IMR-90 (cell line): ENCODE measurements around the gene TCERG1L. TPM values are rescaled to one million over a fixed set of nuclear protein-coding genes. Genes with fewer than 3 reads are reported as not detected.

Source experiments
- ATAC-seq: fragments of 200-7000 bp; cut with Tn5 transposase; 2 replicates; pipeline ENCODE4 v1.9.1; 2020; ENCODE audit warnings: low read depth, mild to moderate bottlenecking, moderate library complexity
- BruUV-seq: library from RNA; stranded (reverse); fragments of 400-500 nt; replicated peaks from 2 replicates; lab custom pipeline; 2021; lab: Mats Ljungman, UMichigan
- CTCF ChIA-PET: fragments of 300-600 bp; formaldehyde crosslinking; extraction: SDS; loops from one replicate; lab custom pipeline; 2021; ENCODE audit warnings: antibody characterized with exemption; lab: Yijun Ruan, JAX
- POLR2A ChIA-PET: fragments of 300-600 bp; sonication (Branson Sonifier 250); formaldehyde crosslinking; loops from one replicate; lab custom pipeline; 2022; ENCODE audit warnings: antibody characterized with exemption; ENCODE audit not compliant: unreplicated experiment; lab: Charles Lee
- DNase-seq: peaks from one replicate; pipeline ENCODE4 v3.0.0; 2013
- H2AFZ ChIP-seq: replicated peaks from 2 replicates; pipeline ENCODE3; 2013; ENCODE audit warnings: low read length, mild to moderate bottlenecking; ENCODE audit not compliant: poor library complexity
- H2AK5ac ChIP-seq: 2 replicates; pipeline ENCODE4 v1.6.1; 2013; ENCODE audit warnings: low read depth, low read length, inconsistent platforms
- H2AK9ac ChIP-seq: replicated peaks from 2 replicates; pipeline ENCODE3; 2013; ENCODE audit warnings: mild to moderate bottlenecking, low read depth, low read length, moderate library complexity; ENCODE audit not compliant: poor library complexity
- H2BK120ac ChIP-seq: 2 replicates; pipeline ENCODE4 v1.6.1; 2013; ENCODE audit warnings: low read depth, low read length, inconsistent platforms
- H2BK15ac ChIP-seq: 3 replicates; pipeline ENCODE4 v1.6.1; 2013; ENCODE audit warnings: low read depth, low read length, inconsistent platforms
- H2BK20ac ChIP-seq: 2 replicates; pipeline ENCODE4 v1.6.1; 2013; ENCODE audit warnings: low read depth, mild to moderate bottlenecking, inconsistent platforms, low read length, moderate library complexity
- H2BK5ac ChIP-seq: 2 replicates; pipeline ENCODE4 v1.6.1; 2013; ENCODE audit warnings: mild to moderate bottlenecking, low read depth, low read length, inconsistent platforms; ENCODE audit not compliant: poor library complexity, severe bottlenecking
- H3K14ac ChIP-seq: replicated peaks from 2 replicates; pipeline ENCODE4 v1.6.1; 2013; ENCODE audit warnings: low read depth, low read length, inconsistent platforms
- H3K18ac ChIP-seq: 2 replicates; pipeline ENCODE4 v1.6.1; 2013; ENCODE audit warnings: low read depth, low read length, control low read depth
- H3K23ac ChIP-seq: 2 replicates; pipeline ENCODE4 v1.6.1; 2013; ENCODE audit warnings: low read depth, low read length, inconsistent platforms
- H3K27ac ChIP-seq: 2 replicates; pipeline ENCODE4 v1.5.1; 2013; ENCODE audit warnings: mild to moderate bottlenecking, control low read depth, low read length; ENCODE audit not compliant: insufficient read depth
- H3K27me3 ChIP-seq: 2 replicates; pipeline ENCODE4 v1.6.1; 2013; ENCODE audit warnings: low read length; ENCODE audit not compliant: control insufficient read depth, insufficient read depth
- H3K36me3 ChIP-seq: 2 replicates; pipeline ENCODE4 v1.6.1; 2013; ENCODE audit warnings: low read length, mixed read lengths; ENCODE audit not compliant: control insufficient read depth, insufficient read depth
- H3K4ac ChIP-seq: 2 replicates; pipeline ENCODE4 v1.6.1; 2013; ENCODE audit warnings: low read depth, low read length, inconsistent platforms
- H3K4me1 ChIP-seq: 2 replicates; pipeline ENCODE4 v1.6.1; 2013; ENCODE audit warnings: low read length, mixed read lengths; ENCODE audit not compliant: control insufficient read depth, insufficient read depth
- H3K4me2 ChIP-seq: 2 replicates; pipeline ENCODE4 v1.6.1; 2013; ENCODE audit warnings: low read depth, mild to moderate bottlenecking, control low read depth, low read length, moderate library complexity
- H3K4me3 ChIP-seq: 2 replicates; pipeline ENCODE4 v1.5.1; 2013; ENCODE audit warnings: low read depth, mild to moderate bottlenecking, control low read depth, low read length, moderate library complexity; ENCODE audit not compliant: insufficient read depth
- H3K56ac ChIP-seq: 2 replicates; pipeline ENCODE4 v1.6.1; 2013; ENCODE audit warnings: low read length, inconsistent platforms; ENCODE audit not compliant: insufficient read depth; ENCODE audit errors: extremely low read depth
- H3K79me1 ChIP-seq, 2 experiments: 2 replicates each; pipeline ENCODE4 v1.6.1; 2013; ENCODE audit warnings: low read length in 2 of 2, inconsistent platforms in 1 of 2, low read depth in 1 of 2
- H3K9ac ChIP-seq: 2 replicates; pipeline ENCODE4 v1.6.1; 2013; ENCODE audit warnings: low read depth, low read length, control low read depth
- H3K9me1 ChIP-seq: 2 replicates; pipeline ENCODE4 v1.6.1; 2013; ENCODE audit warnings: low read length, inconsistent platforms; ENCODE audit not compliant: insufficient read depth
- H3K9me3 ChIP-seq: 2 replicates; pipeline ENCODE4 v1.6.1; 2013; ENCODE audit warnings: low read length; ENCODE audit not compliant: control insufficient read depth, insufficient read depth
- H4K20me1 ChIP-seq: 2 replicates; pipeline ENCODE4 v1.6.1; 2013; ENCODE audit warnings: low read length, inconsistent platforms; ENCODE audit not compliant: insufficient read depth
- H4K5ac ChIP-seq: 2 replicates; pipeline ENCODE4 v1.6.1; 2013; ENCODE audit warnings: mild to moderate bottlenecking, low read depth, low read length, control low read depth
- H4K8ac ChIP-seq, 2 experiments: 2 replicates each; pipeline ENCODE4 v1.6.1; 2013; ENCODE audit warnings: low read depth in 2 of 2, low read length in 2 of 2, control low read depth in 1 of 2, inconsistent platforms in 1 of 2
- H4K91ac ChIP-seq: 2 replicates; pipeline ENCODE4 v1.6.1; 2013; ENCODE audit warnings: low read depth, low read length, inconsistent platforms; ENCODE audit not compliant: insufficient read depth
- BHLHE40 ChIP-seq: fragments of 150-350 bp; IDR thresholded peaks from 2 replicates; pipeline ENCODE4 v1.6.1; 2016; ENCODE audit warnings: mild to moderate bottlenecking, low read depth, low read length
- MAFK ChIP-seq: IDR thresholded peaks from 2 replicates; pipeline ENCODE4 v1.6.1; 2012; ENCODE audit warnings: low read depth, low read length, improper control_type of control experiment
- MAZ ChIP-seq: IDR thresholded peaks from 2 replicates; pipeline ENCODE4 v1.6.1; 2012; ENCODE audit warnings: low read depth, mild to moderate bottlenecking, low read length, improper control_type of control experiment, moderate library complexity, borderline replicate concordance
- MXI1 ChIP-seq: IDR thresholded peaks from 2 replicates; pipeline ENCODE4 v1.6.1; 2012; ENCODE audit warnings: low read depth, mild to moderate bottlenecking, low read length, moderate library complexity, borderline replicate concordance
- NFE2L2 ChIP-seq: fragments of 150-350 bp; IDR thresholded peaks from 2 replicates; pipeline ENCODE4 v1.6.1; 2016; ENCODE audit warnings: low read depth, mild to moderate bottlenecking, low read length
- RAD21 ChIP-seq: IDR thresholded peaks from 2 replicates; pipeline ENCODE4 v1.6.1; 2012; ENCODE audit warnings: low read length, improper control_type of control experiment
- RCOR1 ChIP-seq: IDR thresholded peaks from 2 replicates; pipeline ENCODE4 v1.6.1; 2012; ENCODE audit warnings: mild to moderate bottlenecking, low read length, improper control_type of control experiment; ENCODE audit not compliant: insufficient replicate concordance
- RFX5 ChIP-seq: IDR thresholded peaks from 2 replicates; pipeline ENCODE4 v1.8.0; 2012; ENCODE audit warnings: low read depth, mild to moderate bottlenecking, low read length, moderate library complexity
- SMC3 ChIP-seq: fragments of 150-350 bp; IDR thresholded peaks from 2 replicates; pipeline ENCODE4 v1.6.1; 2016; ENCODE audit warnings: low read depth, mild to moderate bottlenecking, antibody characterized with exemption, low read length, moderate library complexity
- WGBS, 2 experiments: methylation state at CpG; one replicate each; pipeline versions ENCODE4 v1.1.5 to v1.1.7; 2013; ENCODE audit warnings: missing lambda C conversion rate in 2 of 2; ENCODE audit not compliant: insufficient read length in 1 of 2; ENCODE audit errors: extremely low coverage in 2 of 2; 5-methylcytosine and 5-hydroxymethylcytosine counted together
- dilution Hi-C: fragments of 300-500 bp; cut with HindIII; formaldehyde crosslinking; loops from one replicate; pipeline ENCODE4 v1.14.3; 2018; ENCODE audit warnings: low sequenced_read_pairs; ENCODE audit not compliant: unreplicated experiment
- in situ Hi-C: fragments of 300-500 bp; cut with MboI; formaldehyde crosslinking; loops from 3 replicates; pipeline ENCODE4 v1.14.3; 2019; ENCODE audit warnings: low sequenced_read_pairs, inconsistent platforms, mixed read lengths
- intact Hi-C: fragments of 100-400 bp; cut with micrococcal nuclease; formaldehyde crosslinking; loops from 2 replicates; pipeline ENCODE4 v1.10.0; 2022
- polyA plus RNA-seq, 3 experiments: library from polyadenylated mRNA; depleted of rRNA; stranded (reverse); fragments of >200 nt; gene quantifications; 2 replicates each; pipeline ENCODE4 v1.2.3, GENCODE V29; 2012; ENCODE audit warnings: low replicate concordance in 1 of 3
- total RNA-seq: library from RNA; depleted of rRNA; stranded (reverse); fragments of >200 nt; gene quantifications from 2 replicates; pipeline ENCODE4 v1.2.3, GENCODE V29; 2012
- TF ChIP-seq, protein P1 (sequence below): fragments of 150-350 bp; IDR thresholded peaks from 2 replicates; pipeline ENCODE4 v1.6.1; 2017; ENCODE audit warnings: mild to moderate bottlenecking, antibody characterized with exemption, low read length, low read depth
- TF ChIP-seq, protein P2 (sequence below): conservative IDR thresholded peaks from 2 replicates; pipeline ENCODE4 v1.5.1; 2012; ENCODE audit warnings: mild to moderate bottlenecking, low read depth, low read length, improper control_type of control experiment
- TF ChIP-seq, protein P3 (sequence below): fragments of 150-350 bp; IDR thresholded peaks from 2 replicates; pipeline ENCODE4 v1.6.1; 2016; ENCODE audit warnings: low read depth, mild to moderate bottlenecking, low read length, moderate library complexity, borderline replicate concordance

The TCERG1L gene
- total and polyA plus RNA-seq, 2 of the 4 experiments (the other 2 are of a cell fraction): not detected

DNA sequence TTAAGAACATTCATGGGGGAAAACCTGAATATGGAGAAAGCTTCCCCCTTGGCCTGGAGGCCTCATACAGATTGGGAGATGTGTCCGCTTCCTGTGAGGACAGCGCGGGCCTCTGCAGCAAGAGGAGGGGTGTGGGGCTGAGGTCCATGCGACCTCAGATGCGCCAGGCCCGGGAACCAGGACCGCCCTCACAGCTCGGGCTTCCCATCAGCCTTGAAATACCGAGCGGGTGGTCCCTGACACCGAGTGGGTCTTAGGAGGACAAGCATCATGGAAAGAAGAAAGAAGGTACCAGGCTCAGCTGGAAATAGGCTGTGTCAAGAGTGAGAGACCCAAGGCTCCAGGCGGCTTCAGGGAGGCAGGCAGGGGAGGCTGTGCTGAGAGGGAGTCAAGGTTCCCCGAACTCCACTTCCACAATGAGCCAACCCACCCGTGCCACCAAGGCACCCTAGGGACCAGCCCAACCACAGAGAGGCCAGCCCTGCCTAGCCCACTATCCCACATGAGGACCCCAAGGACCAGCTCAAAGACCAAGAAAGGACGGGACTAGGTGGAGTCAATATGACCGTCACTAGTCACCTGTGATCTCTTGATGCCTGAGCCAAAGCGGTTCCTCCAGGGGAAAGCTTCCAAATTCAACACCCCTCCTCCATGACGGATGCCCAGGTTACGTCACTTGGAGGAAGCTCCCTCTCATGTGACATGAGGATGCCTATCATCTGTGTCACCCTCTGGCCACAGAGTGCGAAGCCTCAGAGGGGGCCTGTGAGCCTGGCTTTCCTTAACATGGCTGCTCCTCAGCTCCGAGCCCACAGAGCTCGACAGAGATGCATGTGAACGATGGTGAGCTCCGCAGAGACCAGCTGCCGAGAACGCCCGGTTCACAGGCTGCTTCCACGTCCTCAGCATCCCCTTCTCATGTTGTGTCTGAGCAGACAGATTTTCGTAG lies 103.7 kb downstream of the TCERG1L start (continued):
- TF ChIP-seq RFX5: no peak

DNA sequence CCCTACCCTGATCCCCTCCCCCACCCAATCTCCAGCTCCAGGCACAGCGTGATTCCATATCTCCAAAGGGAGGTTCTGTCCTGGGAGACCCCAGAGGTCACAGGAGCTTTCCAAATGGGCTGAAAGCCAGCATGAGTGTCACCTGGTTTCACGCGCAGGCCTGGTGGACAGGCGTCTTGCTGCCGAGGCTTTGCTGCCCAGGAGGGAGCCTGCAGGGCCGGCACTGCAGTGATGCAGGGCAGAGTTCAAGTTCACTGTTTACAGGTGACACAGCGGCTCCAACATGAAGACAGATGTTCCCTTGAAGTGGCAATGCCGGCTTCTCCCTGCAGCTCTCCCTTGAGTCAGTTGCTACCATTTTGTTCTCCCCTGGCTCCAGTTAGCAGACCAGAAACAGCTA lies 104.3 kb downstream of the TCERG1L start:
- POLR2A ChIA-PET: no interaction called here
- Histone ChIP-seq H4K20me1 (no peaks in the 10 kb centered on the region), H2BK5ac (no peak overlapping the region), H3K27ac (no peak overlapping the region), H2AFZ (no peak overlapping the region), H3K4me2 (no peak overlapping the region), H4K5ac (no peak overlapping the region), H3K4me1 (no peaks in the 10 kb centered on the region), H3K56ac (no peak overlapping the region), H2AK5ac (no peak overlapping the region), H3K9me1 (no peaks in the 10 kb centered on the region), H4K8ac (no peak overlapping the region), H3K4ac (no peak overlapping the region), H3K27me3 (no peaks in the 10 kb centered on the region), H3K79me1 (no peaks in the 10 kb centered on the region), H3K9me3 (peaks cover 54% of the 10 kb centered on the region), H3K14ac (no peak overlapping the region), H4K91ac (no peak overlapping the region), H2BK20ac (no peak overlapping the region), H3K4me3 (no peak overlapping the region), H2BK120ac (no peak overlapping the region), H3K36me3 (no peaks in the 10 kb centered on the region), H3K9ac (no peak overlapping the region), H3K18ac (no peak overlapping the region), H2BK15ac (no peak overlapping the region), H3K23ac (no peak overlapping the region), H2AK9ac (no peak overlapping the region)
- intact Hi-C loops (no loop called here), in situ Hi-C loops (no loop called here), dilution Hi-C loops (no loop called here)
- DNase-seq (no peak), ATAC-seq (no peak)
- 33% methylated on average over 5 of the region's 8 CpGs; no CpG with 5 or more reads in 1 of the 2 experiments for WGBS, 2 experiments
- no TSS peak for BruUV-seq
- CTCF ChIA-PET: no interaction called here
- TF ChIP-seq BHLHE40: no peak
- TF ChIP-seq RCOR1: no peak
- no peak for TF ChIP-seq MXI1
- TF ChIP-seq, protein P1, sequence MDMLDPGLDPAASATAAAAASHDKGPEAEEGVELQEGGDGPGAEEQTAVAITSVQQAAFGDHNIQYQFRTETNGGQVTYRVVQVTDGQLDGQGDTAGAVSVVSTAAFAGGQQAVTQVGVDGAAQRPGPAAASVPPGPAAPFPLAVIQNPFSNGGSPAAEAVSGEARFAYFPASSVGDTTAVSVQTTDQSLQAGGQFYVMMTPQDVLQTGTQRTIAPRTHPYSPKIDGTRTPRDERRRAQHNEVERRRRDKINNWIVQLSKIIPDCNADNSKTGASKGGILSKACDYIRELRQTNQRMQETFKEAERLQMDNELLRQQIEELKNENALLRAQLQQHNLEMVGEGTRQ: no peak
- TF ChIP-seq RAD21: no peak
- TF ChIP-seq, protein P2, sequence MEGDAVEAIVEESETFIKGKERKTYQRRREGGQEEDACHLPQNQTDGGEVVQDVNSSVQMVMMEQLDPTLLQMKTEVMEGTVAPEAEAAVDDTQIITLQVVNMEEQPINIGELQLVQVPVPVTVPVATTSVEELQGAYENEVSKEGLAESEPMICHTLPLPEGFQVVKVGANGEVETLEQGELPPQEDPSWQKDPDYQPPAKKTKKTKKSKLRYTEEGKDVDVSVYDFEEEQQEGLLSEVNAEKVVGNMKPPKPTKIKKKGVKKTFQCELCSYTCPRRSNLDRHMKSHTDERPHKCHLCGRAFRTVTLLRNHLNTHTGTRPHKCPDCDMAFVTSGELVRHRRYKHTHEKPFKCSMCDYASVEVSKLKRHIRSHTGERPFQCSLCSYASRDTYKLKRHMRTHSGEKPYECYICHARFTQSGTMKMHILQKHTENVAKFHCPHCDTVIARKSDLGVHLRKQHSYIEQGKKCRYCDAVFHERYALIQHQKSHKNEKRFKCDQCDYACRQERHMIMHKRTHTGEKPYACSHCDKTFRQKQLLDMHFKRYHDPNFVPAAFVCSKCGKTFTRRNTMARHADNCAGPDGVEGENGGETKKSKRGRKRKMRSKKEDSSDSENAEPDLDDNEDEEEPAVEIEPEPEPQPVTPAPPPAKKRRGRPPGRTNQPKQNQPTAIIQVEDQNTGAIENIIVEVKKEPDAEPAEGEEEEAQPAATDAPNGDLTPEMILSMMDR: no peak
- no peak for TF ChIP-seq MAFK
- TF ChIP-seq SMC3: no peak
- no peak for TF ChIP-seq NFE2L2
- TF ChIP-seq MAZ: no peak
- TF ChIP-seq, protein P3, sequence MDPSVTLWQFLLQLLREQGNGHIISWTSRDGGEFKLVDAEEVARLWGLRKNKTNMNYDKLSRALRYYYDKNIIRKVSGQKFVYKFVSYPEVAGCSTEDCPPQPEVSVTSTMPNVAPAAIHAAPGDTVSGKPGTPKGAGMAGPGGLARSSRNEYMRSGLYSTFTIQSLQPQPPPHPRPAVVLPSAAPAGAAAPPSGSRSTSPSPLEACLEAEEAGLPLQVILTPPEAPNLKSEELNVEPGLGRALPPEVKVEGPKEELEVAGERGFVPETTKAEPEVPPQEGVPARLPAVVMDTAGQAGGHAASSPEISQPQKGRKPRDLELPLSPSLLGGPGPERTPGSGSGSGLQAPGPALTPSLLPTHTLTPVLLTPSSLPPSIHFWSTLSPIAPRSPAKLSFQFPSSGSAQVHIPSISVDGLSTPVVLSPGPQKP: no peak
